HG02852 (cell line): ENCODE measurements around the gene NCBP1.
A peak's percentile ranks its signal among the peaks of the same experiment; 100 is the strongest.

ENCODE experiments used
- ATAC-seq: cut with Tn5 transposase; IDR thresholded peaks from one replicate; pipeline ENCODE4 v1.9.1; 2021; ENCODE audit warnings: mild to moderate bottlenecking, moderate library complexity; ENCODE audit not compliant: unreplicated experiment

NCBP1 gene

GRCh38 chr9:97625620-97626019 lies 8.0 kb upstream of the NCBP1 start:
- no peak for ATAC-seq

GRCh38 chr9:97627624-97628023 lies 6.0 kb upstream of the NCBP1 start:
- ATAC-seq: no peak

GRCh38 chr9:97628668-97629067 lies 5.0 kb upstream of the NCBP1 start:
- no peak for ATAC-seq

- no peak for ATAC-seq
Measured at GRCh38 chr9:97629156-97629555, 4.5 kb upstream of the NCBP1 start.

GRCh38 chr9:97630591-97630990 lies 3.0 kb upstream of the NCBP1 start:
- ATAC-seq: no peak

GRCh38 chr9:97632248-97632984 lies 1.2 kb upstream of the NCBP1 start:
- ATAC-seq: peak; percentile 7

- no peak for ATAC-seq
Measured at GRCh38 chr9:97633859-97634490, 354 bp downstream of the NCBP1 start.

- ATAC-seq: no peak
Measured at GRCh38 chr9:97635026-97635425, 1.4 kb downstream of the NCBP1 start.

GRCh38 chr9:97636903-97637302 lies 3.3 kb downstream of the NCBP1 start:
- no peak for ATAC-seq

- ATAC-seq: no peak
Measured at GRCh38 chr9:97638666-97639065, 5.0 kb downstream of the NCBP1 start.

GRCh38 chr9:97640325-97640724 lies 6.7 kb downstream of the NCBP1 start:
- no peak for ATAC-seq

- no peak for ATAC-seq
Measured at GRCh38 chr9:97645720-97646119, 12.1 kb downstream of the NCBP1 start.

GRCh38 chr9:97647996-97648395 lies 14.4 kb downstream of the NCBP1 start:
- ATAC-seq: no peak

- no peak for ATAC-seq
Measured at GRCh38 chr9:97651646-97652045, 18.0 kb downstream of the NCBP1 start.

GRCh38 chr9:97658707-97659106 lies 25.1 kb downstream of the NCBP1 start:
- no peak for ATAC-seq

GRCh38 chr9:97659771-97660170 lies 26.1 kb downstream of the NCBP1 start:
- no peak for ATAC-seq

GRCh38 chr9:97660340-97660739 lies 26.7 kb downstream of the NCBP1 start:
- ATAC-seq: no peak

- ATAC-seq: no peak
Measured at GRCh38 chr9:97660847-97661246, 27.2 kb downstream of the NCBP1 start.

GRCh38 chr9:97665742-97666141 lies 32.1 kb downstream of the NCBP1 start:
- no peak for ATAC-seq

GRCh38 chr9:97666907-97667686 lies 33.5 kb downstream of the NCBP1 start:
- no peak for ATAC-seq

GRCh38 chr9:97668485-97668884 lies 34.9 kb downstream of the NCBP1 start:
- ATAC-seq: no peak

GRCh38 chr9:97670586-97670985 lies 37.0 kb downstream of the NCBP1 start:
- no peak for ATAC-seq
